H9 (cell line): ENCODE results near the gene PSTK. TPM values are rescaled to one million over a fixed set of nuclear protein-coding genes. Genes with fewer than 3 reads are reported as not detected.

Source experiments
- DNase-seq: peaks from one replicate; pipeline ENCODE4 v3.0.0-alpha.2; 2017
- H2AFZ ChIP-seq: one replicate; pipeline ENCODE4 v1.6.1; 2013; ENCODE audit warnings: mild to moderate bottlenecking, low read length, control low read depth, moderate library complexity
- H2AK5ac ChIP-seq: 2 replicates; pipeline ENCODE4 v1.6.1; 2013; ENCODE audit warnings: low read length, control low read depth, mixed read lengths; ENCODE audit not compliant: insufficient read length
- H2BK120ac ChIP-seq: one replicate; pipeline ENCODE4 v1.6.1; 2013; ENCODE audit warnings: low read depth, mild to moderate bottlenecking, low read length, control low read depth, inconsistent platforms; ENCODE audit not compliant: poor library complexity, severe bottlenecking
- H2BK12ac ChIP-seq: 2 replicates; pipeline ENCODE4 v1.6.1; 2013; ENCODE audit warnings: low read length, control low read depth, mixed read lengths, low read depth; ENCODE audit not compliant: insufficient read length
- H2BK15ac ChIP-seq: 2 replicates; pipeline ENCODE4 v1.6.1; 2013; ENCODE audit warnings: low read depth, low read length, control low read depth
- H2BK20ac ChIP-seq: one replicate; pipeline ENCODE4 v1.6.1; 2013; ENCODE audit warnings: low read depth, mild to moderate bottlenecking, low read length, control low read depth, inconsistent platforms; ENCODE audit not compliant: poor library complexity, severe bottlenecking
- H2BK5ac ChIP-seq: 2 replicates; pipeline ENCODE4 v1.6.1; 2013; ENCODE audit warnings: low read length, control low read depth, mixed read lengths; ENCODE audit not compliant: insufficient read length
- H3K14ac ChIP-seq: 2 replicates; pipeline ENCODE4 v1.6.1; 2013; ENCODE audit warnings: low read length, control low read depth; ENCODE audit not compliant: insufficient read depth
- H3K18ac ChIP-seq: 2 replicates; pipeline ENCODE4 v1.6.1; 2013; ENCODE audit warnings: low read depth, mild to moderate bottlenecking, mixed read lengths, low read length, control low read depth; ENCODE audit not compliant: insufficient read length
- H3K23ac ChIP-seq: 2 replicates; pipeline ENCODE4 v1.6.1; 2013; ENCODE audit warnings: low read length, control low read depth, mixed read lengths, low read depth; ENCODE audit not compliant: insufficient read length
- H3K23me2 ChIP-seq: 2 replicates; pipeline ENCODE4 v1.6.1; 2013; ENCODE audit warnings: low read depth, mild to moderate bottlenecking, mixed read lengths, low read length, control low read depth; ENCODE audit not compliant: insufficient read length, poor library complexity, severe bottlenecking
- H3K27ac ChIP-seq: 2 replicates; pipeline ENCODE4 v1.5.1; 2013; ENCODE audit warnings: low read length, control low read depth, mixed read lengths, low read depth; ENCODE audit not compliant: insufficient read length
- H3K27me3 ChIP-seq: 2 replicates; pipeline ENCODE4 v1.6.1; 2013; ENCODE audit warnings: low read length, control low read depth, inconsistent platforms; ENCODE audit not compliant: insufficient read depth
- H3K4ac ChIP-seq: 2 replicates; pipeline ENCODE4 v1.6.1; 2013; ENCODE audit warnings: low read depth, mild to moderate bottlenecking, control low read depth, inconsistent platforms, low read length, moderate library complexity
- H3K4me1 ChIP-seq: 2 replicates; pipeline ENCODE4 v1.6.1; 2013; ENCODE audit warnings: low read length, control low read depth, inconsistent platforms; ENCODE audit not compliant: insufficient read depth
- H3K4me2 ChIP-seq: 2 replicates; pipeline ENCODE4 v1.6.1; 2013; ENCODE audit warnings: low read length, control low read depth, mixed read lengths; ENCODE audit not compliant: insufficient read length, insufficient read depth
- H3K56ac ChIP-seq: 2 replicates; pipeline ENCODE4 v1.6.1; 2013; ENCODE audit warnings: low read depth, mild to moderate bottlenecking, mixed read lengths, low read length, control low read depth; ENCODE audit not compliant: insufficient read length
- H3K79me1 ChIP-seq: 2 replicates; pipeline ENCODE4 v1.6.1; 2013; ENCODE audit warnings: low read depth, mild to moderate bottlenecking, moderate library complexity, low read length, control low read depth, inconsistent platforms; ENCODE audit not compliant: insufficient read depth, poor library complexity, severe bottlenecking
- H3K79me2 ChIP-seq: 2 replicates; pipeline ENCODE4 v1.6.1; 2013; ENCODE audit warnings: low read length, control low read depth, inconsistent platforms; ENCODE audit not compliant: insufficient read depth
- H3K9ac ChIP-seq: 2 replicates; pipeline ENCODE4 v1.6.1; 2013; ENCODE audit warnings: low read length, control low read depth, mixed read lengths; ENCODE audit not compliant: insufficient read length; ENCODE audit errors: extremely low read depth
- H3K9me3 ChIP-seq: one replicate; pipeline ENCODE4 v1.6.1; 2013; ENCODE audit warnings: low read depth, low read length, inconsistent platforms; ENCODE audit not compliant: control insufficient read depth
- H3T11ph ChIP-seq: one replicate; pipeline ENCODE4 v1.6.1; 2013; ENCODE audit warnings: mild to moderate bottlenecking, low read length, control low read depth, inconsistent platforms
- H4K20me1 ChIP-seq: one replicate; pipeline ENCODE4 v1.6.1; 2013; ENCODE audit not compliant: control insufficient read depth, insufficient read length, insufficient read depth
- H4K5ac ChIP-seq: 2 replicates; pipeline ENCODE4 v1.6.1; 2013; ENCODE audit warnings: low read depth, mild to moderate bottlenecking, mixed read lengths, low read length, control low read depth; ENCODE audit not compliant: insufficient read length
- H4K8ac ChIP-seq: replicated peaks from 2 replicates; pipeline ENCODE4 v1.6.1; 2013; ENCODE audit warnings: low read length, control low read depth, mixed read lengths, low read depth; ENCODE audit not compliant: insufficient read length
- H4K91ac ChIP-seq: 2 replicates; pipeline ENCODE4 v1.6.1; 2013; ENCODE audit warnings: low read depth, mild to moderate bottlenecking, moderate library complexity, mixed read lengths, low read length, control low read depth; ENCODE audit not compliant: insufficient read length
- H3K27ac Mint-ChIP-seq, 3 experiments: 2 replicates in 2 of 3; 3 replicates in 1 of 3; pipeline ENCODE4 v1.8.0; 2020 to 2021; ENCODE audit warnings: mixed read lengths in 3 of 3, mild to moderate bottlenecking in 1 of 3, moderate library complexity in 1 of 3
- H3K27me3 Mint-ChIP-seq: 2 replicates; pipeline ENCODE4 v1.8.0; 2021; ENCODE audit warnings: low read depth, mild to moderate bottlenecking, moderate library complexity, mixed read lengths
- H3K36me3 Mint-ChIP-seq, 3 experiments: 2 replicates in 2 of 3; 3 replicates in 1 of 3; pipeline ENCODE4 v1.8.0; 2020 to 2021; ENCODE audit warnings: low read depth in 3 of 3, mixed read lengths in 3 of 3; ENCODE audit not compliant: insufficient read depth in 1 of 3
- H3K4me1 Mint-ChIP-seq, 2 experiments: 2 replicates each; pipeline ENCODE4 v1.8.0; 2020; ENCODE audit warnings: mixed read lengths in 2 of 2
- H3K4me3 Mint-ChIP-seq, 2 experiments: 2 replicates in 1 of 2; 3 replicates in 1 of 2; pipeline ENCODE4 v1.8.0; 2020 to 2021; ENCODE audit warnings: mild to moderate bottlenecking in 2 of 2, mixed read lengths in 2 of 2, moderate library complexity in 1 of 2
- H3K9me3 Mint-ChIP-seq, 2 experiments: 2 replicates in 1 of 2; 3 replicates in 1 of 2; pipeline ENCODE4 v1.8.0; 2020; ENCODE audit warnings: mild to moderate bottlenecking in 2 of 2, mixed read lengths in 2 of 2, moderate library complexity in 1 of 2
- WGBS: extraction: QIAGEN DNeasy Blood & Tissue Kit; methylation state at CpG from one replicate; pipeline ENCODE4 v1.1.7; 2013; ENCODE audit warnings: missing lambda C conversion rate, low lambda C conversion rate, mixed read lengths; ENCODE audit not compliant: insufficient read length; ENCODE audit errors: extremely low coverage; 5-methylcytosine and 5-hydroxymethylcytosine counted together
- total RNA-seq: library from RNA; stranded (reverse); gene quantifications from 2 replicates; pipeline ENCODE4 v1.2.1, GENCODE V29; 2021
- TF ChIP-seq, protein P1 (sequence below): fragments of 200-600 bp; sonication (generic); conservative IDR thresholded peaks from 3 replicates; pipeline ENCODE4 v1.8.0; 2021; ENCODE audit warnings: antibody characterized with exemption, mild to moderate bottlenecking

PSTK gene
- total RNA-seq, 1 experiment from 2014 or later: 8.0 TPM

DNA sequence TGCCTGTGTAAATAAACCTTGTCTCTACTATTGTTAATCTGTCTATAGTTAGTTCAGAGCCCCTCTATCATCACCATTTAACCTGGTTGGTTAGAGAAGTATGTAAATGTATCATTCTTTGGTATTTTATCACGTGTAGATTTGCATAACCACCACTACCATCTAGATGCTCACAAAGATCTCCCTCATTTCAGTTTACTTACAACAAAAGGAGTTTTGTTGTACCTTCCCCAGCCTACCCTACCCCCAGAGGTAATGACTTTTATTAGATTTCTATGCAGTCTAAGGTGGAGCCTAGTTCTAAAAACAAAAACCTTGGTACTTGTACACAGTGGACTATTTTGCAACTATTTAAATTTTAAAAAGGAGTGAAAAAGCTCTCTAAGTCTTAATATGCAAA lies 46.1 kb downstream of the PSTK start:
- Mint-ChIP-seq H3K27me3 (no peaks in the 10 kb centered on the region), H3K9me3 (no peaks in the 10 kb centered on the region), H3K27ac (no peak overlapping the region; a peak in 2 of 7 replicates), H3K36me3 (no peaks in the 10 kb centered on the region), H3K4me3 (no peak overlapping the region), H3K4me1 (peaks cover 38 to 43% of the 10 kb centered on the region in 2 experiments)
- H2BK120ac ChIP-seq: no peak overlapping the region
- no peaks in the 10 kb centered on the region for H4K20me1 ChIP-seq
- no peak overlapping the region for H4K5ac ChIP-seq
- H2BK12ac ChIP-seq: no peak overlapping the region
- no peaks in the 10 kb centered on the region for H3K79me2 ChIP-seq
- no peak overlapping the region for H2AK5ac ChIP-seq
- H3K56ac ChIP-seq: no peak overlapping the region
- no peaks in the 10 kb centered on the region; the same call in 1 of the 2 replicates for H3K27me3 ChIP-seq
- no peak overlapping the region for H2BK15ac ChIP-seq
- H3K18ac ChIP-seq: no peak overlapping the region
- H2BK5ac ChIP-seq: no peak overlapping the region
- no peak overlapping the region for H3K14ac ChIP-seq
- H2BK20ac ChIP-seq: no peak overlapping the region
- H3K79me1 ChIP-seq: no peaks in the 10 kb centered on the region
- no peaks in the 10 kb centered on the region for H3K9me3 ChIP-seq
- H3K27ac ChIP-seq: no peak overlapping the region
- no peak overlapping the region for H3T11ph ChIP-seq
- no peak overlapping the region for H3K4me2 ChIP-seq
- no peak for DNase-seq
- H3K4ac ChIP-seq: no peak overlapping the region
- no peaks in the 10 kb centered on the region for H3K23me2 ChIP-seq
- no peak overlapping the region for H4K91ac ChIP-seq
- no peak overlapping the region for H2AFZ ChIP-seq
- no peak overlapping the region for H3K23ac ChIP-seq
- H3K9ac ChIP-seq: no peak overlapping the region
- no peaks in the 10 kb centered on the region for H3K4me1 ChIP-seq
- WGBS: no CpG with 5 or more reads among the region's 1 CpG
- H4K8ac ChIP-seq: no peak overlapping the region
- TF ChIP-seq, protein P1, sequence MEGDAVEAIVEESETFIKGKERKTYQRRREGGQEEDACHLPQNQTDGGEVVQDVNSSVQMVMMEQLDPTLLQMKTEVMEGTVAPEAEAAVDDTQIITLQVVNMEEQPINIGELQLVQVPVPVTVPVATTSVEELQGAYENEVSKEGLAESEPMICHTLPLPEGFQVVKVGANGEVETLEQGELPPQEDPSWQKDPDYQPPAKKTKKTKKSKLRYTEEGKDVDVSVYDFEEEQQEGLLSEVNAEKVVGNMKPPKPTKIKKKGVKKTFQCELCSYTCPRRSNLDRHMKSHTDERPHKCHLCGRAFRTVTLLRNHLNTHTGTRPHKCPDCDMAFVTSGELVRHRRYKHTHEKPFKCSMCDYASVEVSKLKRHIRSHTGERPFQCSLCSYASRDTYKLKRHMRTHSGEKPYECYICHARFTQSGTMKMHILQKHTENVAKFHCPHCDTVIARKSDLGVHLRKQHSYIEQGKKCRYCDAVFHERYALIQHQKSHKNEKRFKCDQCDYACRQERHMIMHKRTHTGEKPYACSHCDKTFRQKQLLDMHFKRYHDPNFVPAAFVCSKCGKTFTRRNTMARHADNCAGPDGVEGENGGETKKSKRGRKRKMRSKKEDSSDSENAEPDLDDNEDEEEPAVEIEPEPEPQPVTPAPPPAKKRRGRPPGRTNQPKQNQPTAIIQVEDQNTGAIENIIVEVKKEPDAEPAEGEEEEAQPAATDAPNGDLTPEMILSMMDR: no peak
